NCI-H1436 treated with DMSO at 0.1 percent for 48 hours (cell line): ENCODE results near the gene DGKA.
"Not testable (repeated sequence)": the region's sequence is repeated elsewhere in the genome, so short reads cannot be mapped to it uniquely, and the experiment has no call there.

Experiments
- DNase-seq: peaks from one replicate; lab custom pipeline; 2025; lab: John Stamatoyannopoulos, UW

The DGKA gene

GRCh38 chr12:55930771-55931316 is at the start of gene DGKA:
TSS of gene DGKA (plus strand) at chr12:55931162. CDS start at chr12:55936504, 5,342 bp downstream.
- peak; percentile 25 for DNase-seq

GRCh38 chr12:55885113-55885512 is 45.8 kb upstream of the DGKA start:
- no peak for DNase-seq

- no peak for DNase-seq
Observed at GRCh38 chr12:55891310-55891709, 39.7 kb upstream of the DGKA start.

GRCh38 chr12:55893723-55894122 is 37.2 kb upstream of the DGKA start:
- no peak for DNase-seq

GRCh38 chr12:55899082-55899481 is 31.9 kb upstream of the DGKA start:
- DNase-seq = no peak

- DNase-seq = no peak
Observed at GRCh38 chr12:55901881-55902490, 29.0 kb upstream of the DGKA start.

GRCh38 chr12:55906056-55906455 is 24.9 kb upstream of the DGKA start:
- DNase-seq = no peak

- DNase-seq = no peak
Observed at GRCh38 chr12:55908726-55909512, 22.0 kb upstream of the DGKA start.

GRCh38 chr12:55909513-55909884 is 21.5 kb upstream of the DGKA start:
- no peak for DNase-seq

GRCh38 chr12:55912908-55913307 is 18.1 kb upstream of the DGKA start:
- DNase-seq = no peak

GRCh38 chr12:55915482-55915859 is 15.5 kb upstream of the DGKA start:
- no peak for DNase-seq

- DNase-seq = not testable (repeated sequence)
Observed at GRCh38 chr12:55919032-55919431, 11.9 kb upstream of the DGKA start.

- DNase-seq = no peak
Observed at GRCh38 chr12:55922126-55922525, 8.8 kb upstream of the DGKA start.

GRCh38 chr12:55923648-55924047 is 7.3 kb upstream of the DGKA start:
- DNase-seq = not testable (repeated sequence)

GRCh38 chr12:55925371-55925770 is 5.6 kb upstream of the DGKA start:
- no peak for DNase-seq

- no peak for DNase-seq
Observed at GRCh38 chr12:55925870-55926737, 4.9 kb upstream of the DGKA start.

GRCh38 chr12:55926738-55927587 is 4.0 kb upstream of the DGKA start:
- peak; percentile 58 for DNase-seq

GRCh38 chr12:55927588-55928502 is 3.1 kb upstream of the DGKA start, which contains the start of gene PYM1:
TSS of gene PYM1 (minus strand) at chr12:55927894. CDS start at chr12:55927761, 133 bp downstream.
- no peak for DNase-seq

- DNase-seq = no peak
Observed at GRCh38 chr12:55929306-55929791, 1.6 kb upstream of the DGKA start.

GRCh38 chr12:55931317-55931779 is 386 bp downstream of the DGKA start:
- no peak for DNase-seq
